GM19240 (cell line): ENCODE data around the gene PHF23.

Source experiments
- DNase-seq: peaks from one replicate; pipeline ENCODE4 v3.0.0; 2011; ENCODE audit warnings: low spot score; ENCODE audit not compliant: insufficient read length

The PHF23 gene

DNA sequence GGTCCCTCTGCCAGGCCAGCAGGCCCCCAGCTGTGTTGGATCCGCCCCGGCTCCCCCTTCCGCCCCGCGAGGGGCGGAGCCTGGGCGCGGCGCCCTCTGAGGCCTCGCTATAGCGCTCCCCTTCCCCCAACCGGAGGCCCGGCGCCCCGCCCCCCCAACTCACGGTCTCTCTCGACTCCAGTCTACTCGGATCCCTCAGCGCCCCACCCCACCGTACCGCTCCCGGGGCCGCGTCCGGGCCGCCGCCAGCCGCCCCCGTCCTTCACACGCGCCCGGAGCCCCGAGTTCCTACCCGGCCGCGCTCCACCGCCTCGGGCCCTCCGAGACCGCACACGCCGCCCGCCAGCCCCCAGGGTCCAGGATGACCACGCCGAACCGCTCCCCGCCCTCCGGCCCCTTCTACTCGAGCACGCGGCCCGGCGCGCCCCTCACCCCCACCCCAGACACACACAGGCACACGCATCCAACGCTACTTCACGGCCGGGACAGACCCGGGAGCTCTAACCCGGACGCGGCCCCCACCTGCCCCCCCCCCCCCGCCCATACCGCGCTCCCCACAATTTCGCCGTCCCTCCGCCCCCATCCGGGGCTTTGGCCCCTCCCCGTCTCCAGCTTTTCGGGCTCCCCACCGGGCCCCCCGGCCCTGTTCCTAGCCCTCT, 1.4 kb downstream of the PHF23 start:
- DNase-seq: peak; percentile 64

DNA sequence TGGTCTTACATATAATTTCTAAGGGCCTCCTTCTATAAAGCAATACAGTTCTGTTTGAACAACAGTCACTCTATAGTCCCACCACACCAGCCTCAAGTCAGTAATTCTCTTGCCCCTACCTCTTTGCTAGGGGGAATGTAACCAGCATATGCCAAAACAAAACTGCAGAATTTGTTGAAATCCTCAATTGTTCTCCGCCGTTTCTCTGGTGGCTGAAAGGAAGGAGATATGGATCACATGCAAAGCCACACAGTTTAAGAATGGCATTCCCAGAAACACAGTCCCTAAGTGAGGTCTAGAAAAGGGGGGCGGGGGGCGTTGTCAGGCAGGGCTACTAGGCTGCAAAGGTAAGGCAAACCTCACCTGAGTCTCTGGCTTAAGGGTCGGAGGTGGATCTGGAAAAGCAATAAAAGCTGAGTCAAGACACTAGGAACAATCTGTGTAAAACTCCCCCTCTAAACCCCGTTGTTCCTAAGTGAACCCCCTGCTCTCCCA, 1.9 kb downstream of the PHF23 start:
- DNase-seq: no peak

GRCh38 chr17:7236808-7237207, 2.4 kb downstream of the PHF23 start:
- DNase-seq: no peak

DNA sequence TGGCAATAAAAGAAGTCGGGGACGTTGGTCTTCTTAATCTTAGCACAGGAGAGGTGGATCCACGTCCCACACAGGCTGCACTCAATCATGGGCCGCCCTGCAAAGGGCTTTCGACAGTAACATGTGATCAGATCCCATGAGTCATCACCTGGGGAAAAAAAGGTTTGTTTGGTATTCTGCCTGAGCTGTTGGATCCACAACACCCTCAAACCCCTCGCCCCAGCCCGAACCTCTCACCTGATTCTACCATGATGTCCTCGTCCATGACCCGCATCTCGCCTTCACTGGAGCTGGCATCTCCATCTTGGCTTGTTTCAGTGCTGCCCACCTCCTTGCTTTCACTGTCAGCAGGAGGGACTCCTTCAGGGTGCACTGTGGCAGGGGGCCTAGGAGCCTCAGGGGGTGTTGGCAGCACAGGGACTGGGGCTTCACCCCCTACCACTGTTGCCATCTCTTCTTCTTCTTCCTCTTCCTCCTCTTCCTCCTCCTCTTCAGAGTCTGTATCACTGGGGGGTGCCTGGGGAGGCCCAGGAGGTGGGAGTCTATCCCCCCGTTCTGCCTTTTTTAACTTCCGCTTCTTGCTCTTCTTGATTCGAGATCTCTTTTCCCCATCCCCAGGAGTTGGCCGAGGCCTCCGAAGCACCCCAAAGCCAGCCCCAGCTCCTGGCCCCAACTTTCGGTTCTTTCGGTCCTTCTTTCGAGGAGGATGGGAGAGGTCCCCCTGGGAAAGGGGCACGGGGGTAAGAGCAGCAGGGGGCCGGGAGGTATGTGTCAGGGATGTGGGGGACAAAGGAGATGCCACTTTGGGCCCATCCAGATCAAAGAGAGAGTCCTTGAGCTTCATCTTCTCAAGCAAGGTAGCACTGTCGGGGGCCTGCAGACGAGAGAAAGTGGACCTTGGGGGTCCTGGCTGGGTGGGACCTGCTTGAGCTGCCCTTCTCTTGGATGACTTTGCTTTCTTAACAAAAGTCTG, 3.3 kb downstream of the PHF23 start:
- DNase-seq: no peak

DNA sequence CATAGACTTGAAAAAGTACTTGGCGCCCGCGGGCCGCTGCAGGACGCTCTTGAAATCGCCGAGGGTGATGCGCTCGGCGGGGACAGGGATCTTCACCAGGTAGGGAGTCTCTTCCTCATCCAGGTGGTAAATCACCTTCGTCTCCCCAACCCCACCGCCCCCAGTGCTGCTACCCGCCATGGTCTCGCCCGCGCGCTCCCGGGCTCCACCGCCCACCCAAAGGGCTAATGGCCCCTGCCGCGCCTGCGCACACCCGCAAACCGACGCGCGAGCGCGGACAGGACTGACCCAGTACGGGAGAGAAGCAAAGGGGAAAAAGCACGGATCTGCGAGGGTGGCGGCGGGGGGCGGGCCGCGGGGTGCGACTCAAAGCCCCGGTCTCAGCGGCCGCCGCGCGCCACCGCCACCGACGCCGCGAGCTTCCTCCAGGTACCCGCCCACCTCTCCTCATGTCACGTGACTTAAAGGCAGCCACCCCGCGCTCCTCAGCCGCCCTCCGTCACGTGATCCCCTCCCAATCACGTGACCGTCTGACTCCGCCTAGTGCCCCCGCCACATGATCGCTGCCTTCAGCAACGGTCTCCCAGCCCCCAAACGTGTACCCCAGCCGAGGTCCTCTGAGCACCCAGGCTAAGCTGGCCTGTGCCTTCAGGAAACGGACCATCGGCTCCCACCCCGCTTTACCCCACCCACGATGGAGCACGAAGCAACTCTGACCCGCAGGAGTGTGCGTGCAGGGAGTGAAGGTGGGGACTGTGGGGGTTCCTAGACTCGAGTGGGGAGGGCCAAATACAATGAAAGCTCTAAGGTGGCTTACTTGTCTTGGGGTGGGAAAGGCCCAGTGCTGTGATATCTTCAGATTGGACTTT, 4.9 kb downstream of the PHF23 start, which contains the start of gene DVL2:
Gene DVL2, minus strand, starts transcription at position 435 of the 869 bp plus-strand sequence. Its CDS starts 255 bp downstream, at position 180.
- DNase-seq: peak; percentile 94

DNA sequence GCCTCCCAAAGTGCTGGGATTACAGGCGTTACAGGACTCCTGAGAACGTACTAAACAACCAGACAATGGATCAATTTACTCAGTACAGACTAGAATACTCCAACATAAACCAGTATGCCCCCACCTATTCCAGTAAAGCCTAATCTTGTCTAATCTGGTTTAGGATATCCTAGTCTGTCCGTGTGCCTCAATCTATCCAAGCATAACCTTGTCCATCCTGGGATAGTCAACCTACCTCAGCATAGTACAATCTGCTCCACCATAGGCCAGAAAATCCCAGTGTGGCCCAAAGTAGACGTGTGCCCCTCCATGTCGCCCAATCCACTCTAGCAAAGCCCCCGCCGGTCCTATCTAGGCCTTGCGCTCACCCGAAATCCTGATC, 5.6 kb downstream of the PHF23 start:
- DNase-seq: no peak

- DNase-seq: no peak
Observed at GRCh38 chr17:7232114-7232513, 7.1 kb downstream of the PHF23 start.

GRCh38 chr17:7229504-7229903, 9.8 kb downstream of the PHF23 start:
- no peak for DNase-seq

DNA sequence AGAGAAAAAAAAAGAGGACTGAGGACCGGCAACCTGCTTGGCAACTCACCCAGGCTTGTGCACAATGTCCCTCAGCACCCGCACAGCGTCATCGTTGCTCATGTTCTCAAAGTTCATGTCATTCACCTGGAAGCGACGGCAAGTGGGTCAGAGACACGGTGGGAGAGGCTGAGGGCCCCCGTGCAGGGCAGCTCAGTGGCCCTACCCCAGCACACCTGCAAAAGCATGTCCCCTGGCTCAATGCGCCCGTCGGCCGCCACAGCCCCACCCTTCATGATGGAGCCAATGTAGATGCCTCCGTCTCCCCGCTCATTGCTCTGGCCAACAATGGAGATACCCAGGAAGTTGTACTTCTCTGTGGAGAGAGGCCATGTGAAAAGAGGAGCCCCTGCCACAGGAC, 10.3 kb downstream of the PHF23 start:
- no peak for DNase-seq

DNA sequence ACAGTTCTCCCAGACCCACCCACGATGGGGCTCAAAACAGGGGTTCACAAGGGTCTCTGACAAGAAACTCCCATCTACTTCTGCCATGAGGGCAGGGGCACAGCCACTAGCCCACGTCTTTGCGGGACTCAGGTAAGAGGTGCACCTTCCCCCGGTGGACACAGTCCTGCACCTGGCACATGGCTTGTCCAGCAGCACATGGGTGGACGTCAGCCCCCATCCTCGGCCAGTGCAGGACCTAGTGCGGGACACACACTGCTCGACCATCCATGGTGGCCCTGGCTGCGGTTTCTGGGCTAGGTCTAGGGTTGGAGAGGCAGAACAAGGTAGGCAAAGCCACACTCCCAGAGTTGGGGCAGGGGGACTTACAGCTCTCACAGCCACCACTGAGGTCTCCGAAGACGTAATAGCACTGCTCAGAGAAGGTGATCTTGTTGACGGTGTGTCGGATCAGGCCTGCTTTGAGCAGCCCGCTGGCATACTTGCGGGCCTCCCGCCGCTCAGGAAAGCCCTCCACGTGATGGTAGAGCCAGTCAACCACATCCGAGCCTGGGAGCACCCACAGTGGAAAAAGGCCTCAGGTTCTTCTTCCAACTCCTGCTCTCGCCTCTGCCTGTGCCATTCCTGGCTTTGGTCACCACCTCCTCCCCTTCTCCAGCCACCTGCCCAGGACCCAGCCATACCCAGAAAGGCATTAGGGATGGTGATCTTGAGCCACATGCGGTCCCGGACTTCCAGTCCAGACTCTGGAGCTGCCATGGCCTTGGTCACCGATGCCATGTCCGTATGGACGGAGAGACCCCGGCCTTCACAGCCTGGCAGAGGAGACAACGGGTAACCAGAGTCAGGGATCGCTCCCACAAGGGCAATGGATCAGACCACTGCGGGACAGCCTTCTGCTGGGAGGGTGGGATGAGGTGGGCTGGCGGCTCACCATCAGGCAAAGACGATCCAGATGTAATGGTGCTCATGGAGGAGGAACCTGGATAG, 12.2 kb downstream of the PHF23 start:
- no peak for DNase-seq

- no peak for DNase-seq
Observed at GRCh38 chr17:7225711-7226331, 13.4 kb downstream of the PHF23 start.

GRCh38 chr17:7224661-7225111, 14.6 kb downstream of the PHF23 start:
- DNase-seq: no peak

- DNase-seq: no peak
Observed at GRCh38 chr17:7224110-7224509, 15.1 kb downstream of the PHF23 start.

GRCh38 chr17:7223375-7223774, 15.9 kb downstream of the PHF23 start:
- no peak for DNase-seq

DNA sequence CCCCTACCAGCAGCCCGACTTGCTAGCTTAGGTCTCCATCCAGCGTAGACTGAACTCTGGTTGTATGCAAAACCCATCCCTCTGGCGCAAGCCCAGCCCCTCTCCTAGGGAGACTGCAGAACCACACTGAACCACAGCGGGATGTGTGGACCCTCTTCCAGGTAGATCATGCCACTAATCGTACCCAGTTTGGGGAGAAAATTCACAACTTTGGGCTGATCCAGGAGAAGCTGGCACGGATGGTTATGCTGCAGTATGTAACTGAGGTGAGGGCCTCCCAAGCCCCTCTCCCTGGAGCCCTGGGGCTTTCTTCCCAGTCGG, 16.3 kb downstream of the PHF23 start:
- no peak for DNase-seq

GRCh38 chr17:7222093-7222971, 16.9 kb downstream of the PHF23 start:
- no peak for DNase-seq

- DNase-seq: no peak
Observed at GRCh38 chr17:7221278-7222092, 17.8 kb downstream of the PHF23 start.
